ENCODE measurements around the gene CRYGD.

Gene CRYGD

GRCh38 chr2:208134928-208135586, 10.7 kb upstream of the CRYGD start:
- TF ChIP-seq CTCF (IDR thresholded peaks at IDR 0.05): no peak
- H3K27me3 Mint-ChIP-seq (ENCODE audit: low read depth, poor library complexity): no peaks in the 10 kb centered on the region
- peaks cover 11% of the 10 kb centered on the region for H3K4me1 Mint-ChIP-seq
- no peaks in the 10 kb centered on the region for H3K36me3 Mint-ChIP-seq (ENCODE audit: low read depth)
- H3K4me3 Mint-ChIP-seq: no peak overlapping the region
- H3K9me3 Mint-ChIP-seq: peaks cover 26% of the 10 kb centered on the region
- no peak overlapping the region for H3K27ac Mint-ChIP-seq
- no peak for DNase-seq

- Mint-ChIP-seq H3K27me3 (ENCODE audit: low read depth, poor library complexity) (peaks cover 3% of the 10 kb centered on the region), H3K4me1 (peaks cover 16% of the 10 kb centered on the region), H3K36me3 (ENCODE audit: low read depth) (no peaks in the 10 kb centered on the region), H3K4me3 (no peak overlapping the region), H3K9me3 (no peaks in the 10 kb centered on the region), H3K27ac (peak overlapping the region; percentile 7)
- DNase-seq: no peak
- TF ChIP-seq CTCF (IDR thresholded peaks at IDR 0.05): no peak
Measured at GRCh38 chr2:208130712-208131110, 6.4 kb upstream of the CRYGD start.

GRCh38 chr2:208129744-208130711, 5.7 kb upstream of the CRYGD start, which contains the start of gene CRYGC:
Gene CRYGC (minus strand): TSS chr2:208129828. CDS start chr2:208129792, 36 bp downstream.
- H3K4me3 Mint-ChIP-seq: no peak within 1 kb of the TSS
- no peak for TF ChIP-seq CTCF (IDR thresholded peaks at IDR 0.05)
- H3K27me3 Mint-ChIP-seq (ENCODE audit: low read depth, poor library complexity): peaks cover 3% of the 10 kb centered on the region
- H3K27ac Mint-ChIP-seq: peak within 1 kb of the TSS; percentile 7
- no peaks in the 10 kb centered on the region for H3K36me3 Mint-ChIP-seq (ENCODE audit: low read depth)
- no peaks in the 10 kb centered on the region for H3K9me3 Mint-ChIP-seq
- DNase-seq: no peak
- H3K4me1 Mint-ChIP-seq: peaks cover 16% of the 10 kb centered on the region

- no peak for TF ChIP-seq CTCF (IDR thresholded peaks at IDR 0.05)
- no peaks in the 10 kb centered on the region for H3K36me3 Mint-ChIP-seq (ENCODE audit: low read depth)
- no peaks in the 10 kb centered on the region for H3K9me3 Mint-ChIP-seq
Measured at GRCh38 chr2:208128136-208128535, 3.8 kb upstream of the CRYGD start.

GRCh38 chr2:208127090-208127489, 2.8 kb upstream of the CRYGD start:
- no peak for TF ChIP-seq CTCF (IDR thresholded peaks at IDR 0.05)
- no peak overlapping the region for H3K27ac Mint-ChIP-seq
- H3K36me3 Mint-ChIP-seq (ENCODE audit: low read depth): no peaks in the 10 kb centered on the region
- DNase-seq: no peak
- no peak overlapping the region for H3K4me3 Mint-ChIP-seq
- H3K9me3 Mint-ChIP-seq: no peaks in the 10 kb centered on the region
- H3K4me1 Mint-ChIP-seq: peaks cover 16% of the 10 kb centered on the region
- peaks cover 3% of the 10 kb centered on the region for H3K27me3 Mint-ChIP-seq (ENCODE audit: low read depth, poor library complexity)

More at GRCh38 chr2:208128136-208128535, 3.8 kb upstream of the CRYGD start:
- peaks cover 16% of the 10 kb centered on the region for H3K4me1 Mint-ChIP-seq
- no peak overlapping the region for H3K27ac Mint-ChIP-seq
- no peak for DNase-seq
- no peak overlapping the region for H3K4me3 Mint-ChIP-seq
- H3K27me3 Mint-ChIP-seq (ENCODE audit: low read depth, poor library complexity): peaks cover 3% of the 10 kb centered on the region

Measured in nephron progenitor cell (in vitro differentiated cells).